Activated T-helper 17 cell treated with anti-CD3 and anti-CD28 coated beads, Interleukin-2, amount 50 U/mL, for 72 hours (primary cell): ENCODE measurements around the gene PCDHGA1. TPM values are rescaled to one million over a fixed set of nuclear protein-coding genes. Genes with fewer than 3 reads are reported as not detected.

Source experiments
- ATAC-seq: fragments of 150-1000 bp; cut with Tn5 transposase; replicated peaks from 2 replicates; pipeline ENCODE4 v1.10.0; 2021; ENCODE audit warnings: mild to moderate bottlenecking, moderate library complexity
- H3K27ac Mint-ChIP-seq: one replicate; pipeline ENCODE4 v1.8.0; 2022; ENCODE audit warnings: mixed read lengths
- H3K27me3 Mint-ChIP-seq: one replicate; pipeline ENCODE4 v1.8.0; 2022; ENCODE audit warnings: mixed read lengths
- H3K36me3 Mint-ChIP-seq: one replicate; pipeline ENCODE4 v1.8.0; 2022; ENCODE audit warnings: low read depth, mild to moderate bottlenecking, mixed read lengths
- H3K4me1 Mint-ChIP-seq: one replicate; pipeline ENCODE4 v1.8.0; 2022; ENCODE audit warnings: mixed read lengths
- H3K4me3 Mint-ChIP-seq: one replicate; pipeline ENCODE4 v1.8.0; 2022; ENCODE audit warnings: mild to moderate bottlenecking, mixed read lengths
- H3K9me3 Mint-ChIP-seq: one replicate; pipeline ENCODE4 v1.8.0; 2022; ENCODE audit warnings: mixed read lengths
- total RNA-seq, 2 donors: library from RNA; stranded (reverse); gene quantifications; one replicate each; pipeline ENCODE4 v1.2.3, GENCODE V29; 2022

The PCDHGA1 gene
- total RNA-seq, 2 donors from 2014 or later: 0.09 to 0.16 TPM

GRCh38 chr5:141517880-141518617 is 187.7 kb downstream of the PCDHGA1 start:
- H3K27ac Mint-ChIP-seq: peak overlapping the region; percentile 67
- peaks cover 2% of the 10 kb centered on the region for H3K36me3 Mint-ChIP-seq
- H3K4me3 Mint-ChIP-seq: no peak overlapping the region
- H3K27me3 Mint-ChIP-seq: no peaks in the 10 kb centered on the region
- ATAC-seq: no peak
- no peaks in the 10 kb centered on the region for H3K9me3 Mint-ChIP-seq
- H3K4me1 Mint-ChIP-seq: peaks cover 35% of the 10 kb centered on the region

- Mint-ChIP-seq H3K36me3 (no peaks in the 10 kb centered on the region), H3K9me3 (no peaks in the 10 kb centered on the region), H3K4me1 (peaks cover 32% of the 10 kb centered on the region), H3K27me3 (no peaks in the 10 kb centered on the region), H3K27ac (no peak overlapping the region), H3K4me3 (no peak overlapping the region)
- ATAC-seq: no peak
These were observed 188.3 kb downstream of the PCDHGA1 start for GRCh38 chr5:141518618-141519015.

GRCh38 chr5:141519605-141520565 is 189.6 kb downstream of the PCDHGA1 start:
- Mint-ChIP-seq H3K9me3 (no peaks in the 10 kb centered on the region), H3K4me1 (peaks cover 27% of the 10 kb centered on the region), H3K4me3 (no peak overlapping the region), H3K27me3 (no peaks in the 10 kb centered on the region), H3K27ac (peak overlapping the region; percentile 24), H3K36me3 (no peaks in the 10 kb centered on the region)
- no peak for ATAC-seq

- Mint-ChIP-seq H3K27ac (peak overlapping the region; percentile 24), H3K36me3 (no peaks in the 10 kb centered on the region), H3K4me1 (peaks cover 26% of the 10 kb centered on the region), H3K27me3 (no peaks in the 10 kb centered on the region), H3K4me3 (peak overlapping the region; percentile 7), H3K9me3 (no peaks in the 10 kb centered on the region)
- ATAC-seq: peak; percentile 91
These were observed 191.0 kb downstream of the PCDHGA1 start for GRCh38 chr5:141521244-141521781.

GRCh38 chr5:141522301-141522700 is 192.0 kb downstream of the PCDHGA1 start:
- Mint-ChIP-seq H3K36me3 (no peaks in the 10 kb centered on the region), H3K9me3 (no peaks in the 10 kb centered on the region), H3K27ac (peak overlapping the region; percentile 53), H3K4me1 (peaks cover 25% of the 10 kb centered on the region), H3K27me3 (no peaks in the 10 kb centered on the region), H3K4me3 (peak overlapping the region; percentile 42)
- ATAC-seq: no peak

- H3K36me3 Mint-ChIP-seq: no peaks in the 10 kb centered on the region
- no peaks in the 10 kb centered on the region for H3K27me3 Mint-ChIP-seq
- H3K4me3 Mint-ChIP-seq: no peak overlapping the region
- peak overlapping the region; percentile 35 for H3K27ac Mint-ChIP-seq
- peaks cover 25% of the 10 kb centered on the region for H3K4me1 Mint-ChIP-seq
- ATAC-seq: no peak
- H3K9me3 Mint-ChIP-seq: no peaks in the 10 kb centered on the region
These were observed 193.7 kb downstream of the PCDHGA1 start for GRCh38 chr5:141523991-141524390.

GRCh38 chr5:141524604-141525597 is 194.6 kb downstream of the PCDHGA1 start:
- no peaks in the 10 kb centered on the region for H3K36me3 Mint-ChIP-seq
- H3K4me3 Mint-ChIP-seq: no peak overlapping the region
- peak; percentile 56 for ATAC-seq
- peaks cover 25% of the 10 kb centered on the region for H3K4me1 Mint-ChIP-seq
- H3K27me3 Mint-ChIP-seq: no peaks in the 10 kb centered on the region
- no peaks in the 10 kb centered on the region for H3K9me3 Mint-ChIP-seq
- peak overlapping the region; percentile 35 for H3K27ac Mint-ChIP-seq

- H3K27me3 Mint-ChIP-seq: no peaks in the 10 kb centered on the region
- no peak overlapping the region for H3K4me3 Mint-ChIP-seq
- H3K4me1 Mint-ChIP-seq: peaks cover 25% of the 10 kb centered on the region
- H3K36me3 Mint-ChIP-seq: no peaks in the 10 kb centered on the region
- peak overlapping the region; percentile 35 for H3K27ac Mint-ChIP-seq
- no peak for ATAC-seq
- H3K9me3 Mint-ChIP-seq: no peaks in the 10 kb centered on the region
These were observed 195.3 kb downstream of the PCDHGA1 start for GRCh38 chr5:141525653-141526052.

GRCh38 chr5:141527426-141527825 is 197.1 kb downstream of the PCDHGA1 start:
- no peaks in the 10 kb centered on the region for H3K9me3 Mint-ChIP-seq
- H3K27ac Mint-ChIP-seq: peak overlapping the region; percentile 78
- peaks cover 12% of the 10 kb centered on the region for H3K4me1 Mint-ChIP-seq
- ATAC-seq: no peak
- no peak overlapping the region for H3K4me3 Mint-ChIP-seq
- H3K36me3 Mint-ChIP-seq: no peaks in the 10 kb centered on the region
- no peaks in the 10 kb centered on the region for H3K27me3 Mint-ChIP-seq

- H3K27me3 Mint-ChIP-seq: no peaks in the 10 kb centered on the region
- H3K36me3 Mint-ChIP-seq: no peaks in the 10 kb centered on the region
- H3K4me1 Mint-ChIP-seq: peaks cover 9% of the 10 kb centered on the region
- H3K4me3 Mint-ChIP-seq: no peak overlapping the region
- H3K9me3 Mint-ChIP-seq: no peaks in the 10 kb centered on the region
- ATAC-seq: no peak
- no peak overlapping the region for H3K27ac Mint-ChIP-seq
These were observed 198.1 kb downstream of the PCDHGA1 start for GRCh38 chr5:141528291-141528984.

- Mint-ChIP-seq H3K36me3 (no peaks in the 10 kb centered on the region), H3K27me3 (no peaks in the 10 kb centered on the region), H3K4me3 (no peak overlapping the region), H3K4me1 (peaks cover 9% of the 10 kb centered on the region), H3K27ac (no peak overlapping the region), H3K9me3 (no peaks in the 10 kb centered on the region)
- ATAC-seq: peak; percentile 40
These were observed 198.7 kb downstream of the PCDHGA1 start for GRCh38 chr5:141529002-141529401.

GRCh38 chr5:141529873-141530272 is 199.6 kb downstream of the PCDHGA1 start:
- Mint-ChIP-seq H3K4me3 (no peak overlapping the region), H3K36me3 (no peaks in the 10 kb centered on the region)

GRCh38 chr5:141532726-141533125 is 202.4 kb downstream of the PCDHGA1 start:
- Mint-ChIP-seq H3K4me1 (peaks cover 5% of the 10 kb centered on the region), H3K9me3 (no peaks in the 10 kb centered on the region), H3K4me3 (no peak overlapping the region), H3K27me3 (no peaks in the 10 kb centered on the region), H3K27ac (no peak overlapping the region), H3K36me3 (peaks cover 6% of the 10 kb centered on the region)
- ATAC-seq: no peak

More at GRCh38 chr5:141529873-141530272, 199.6 kb downstream of the PCDHGA1 start:
- no peak for ATAC-seq
- Mint-ChIP-seq H3K4me1 (peaks cover 9% of the 10 kb centered on the region), H3K9me3 (no peaks in the 10 kb centered on the region), H3K27ac (no peak overlapping the region), H3K27me3 (no peaks in the 10 kb centered on the region)
